ENCODE measurements around the gene NIF3L1. TPM values are rescaled to one million over a fixed set of nuclear protein-coding genes. Genes with fewer than 3 reads are reported as not detected.

NIF3L1 gene
- total RNA-seq, 2 donors from 2014 or later: 11.9 to 15.9 TPM

GRCh38 chr2:200950378-200950777, 61.2 kb downstream of the NIF3L1 start:
- peaks cover 27% of the 10 kb centered on the region for H3K36me3 ChIP-seq
- H3K27me3 ChIP-seq (replicated peaks; ENCODE audit: insufficient read depth): no peaks in the 10 kb centered on the region
- DNase-seq (ENCODE audit: low spot score): no peak
- H3K27ac ChIP-seq: no peak overlapping the region
- H3K4me3 ChIP-seq: no peak overlapping the region
- TF ChIP-seq CTCF (IDR thresholded peaks at IDR 0.05): no peak
- no peaks in the 10 kb centered on the region for H3K4me1 ChIP-seq (ENCODE audit: control insufficient read depth in 1 of 2, low read depth in 2 of 2)
- no peak for ATAC-seq (ENCODE audit: insufficient number of reproducible peaks, low FRiP score, low read depth)
- H3K9me3 ChIP-seq: no peaks in the 10 kb centered on the region

Other genes starting within 250 kb of the NIF3L1 start
- gene BZW1, start 77.5 kb upstream of the NIF3L1 start, total RNA-seq: 100 to 1,000 TPM; 201 to 252 TPM
- 100 to 1,000 TPM in 1 of 2 donors, 10 to 100 TPM in 1; 99.5 to 194 TPM for gene CLK1, start 24.7 kb upstream of the NIF3L1 start, total RNA-seq
- gene PPIL3, start 294 bp upstream of the NIF3L1 start, total RNA-seq: 10 to 100 TPM in 1 of 2 donors, 1 to 10 TPM in 1; 8.4 to 25.5 TPM
- 10 to 100 TPM; 16.4 to 20.0 TPM for gene ORC2, start 74.3 kb downstream of the NIF3L1 start, total RNA-seq
- 10 to 100 TPM; 15.3 to 25.0 TPM for gene HYCC2, start 182.3 kb downstream of the NIF3L1 start, total RNA-seq
- 10 to 100 TPM; 28.1 to 32.1 TPM for gene NDUFB3, start 182.6 kb downstream of the NIF3L1 start, total RNA-seq
- 100 to 1,000 TPM; 165 to 315 TPM for gene CFLAR, start 226.8 kb downstream of the NIF3L1 start, total RNA-seq